H1 (cell line): Measurements from ENCODE around the gene NKAIN2.
A peak's percentile ranks its signal among the peaks of the same experiment; 100 is the strongest.

Experiments
- CEBPB ChIP-seq: IDR thresholded peaks from 2 replicates; pipeline ENCODE4 v1.6.1; 2012; ENCODE audit warnings: low read depth, low read length
- EGR1 ChIP-seq: IDR thresholded peaks from 2 replicates; pipeline ENCODE4 v1.6.1; 2011; ENCODE audit warnings: low read depth, low read length, borderline replicate concordance
- POLR2AphosphoS5 ChIP-seq: IDR thresholded peaks from 2 replicates; pipeline ENCODE4 v1.6.1; 2011; ENCODE audit warnings: low read depth, low read length
- RAD21 ChIP-seq, 2 experiments: IDR thresholded peaks in 1 of 2; conservative IDR thresholded peaks in 1 of 2; 2 replicates each; pipeline ENCODE4 v1.6.1; 2011; ENCODE audit warnings: low read depth in 2 of 2, low read length in 2 of 2, improper control_type of control experiment in 1 of 2, inconsistent platforms in 1 of 2, mild to moderate bottlenecking in 1 of 2, moderate library complexity in 1 of 2
- RFX5 ChIP-seq: IDR thresholded peaks from 2 replicates; pipeline ENCODE4 v1.6.1; 2011; ENCODE audit warnings: low read depth, low read length, improper control_type of control experiment, borderline replicate concordance
- RNF2 ChIP-seq: fragments of 200-900, 300-1000 bp; sonication (generic); IDR thresholded peaks from 2 replicates; pipeline ENCODE4 v1.7.1; 2016; ENCODE audit warnings: borderline replicate concordance, low read depth, mild to moderate bottlenecking, antibody characterized with exemption, low read length; ENCODE audit not compliant: poor library complexity, severe bottlenecking; ENCODE audit errors: missing control alignments
- TAF1 ChIP-seq: IDR thresholded peaks from 2 replicates; pipeline ENCODE4 v1.6.1; 2011; ENCODE audit warnings: mild to moderate bottlenecking, low read depth, low read length
- TBP ChIP-seq: IDR thresholded peaks from 2 replicates; pipeline ENCODE4 v1.6.1; 2011; ENCODE audit warnings: low read depth, low read length, improper control_type of control experiment
- YY1 ChIP-seq: IDR thresholded peaks from 2 replicates; pipeline ENCODE4 v1.6.1; 2011; ENCODE audit warnings: low read depth, mild to moderate bottlenecking, low read length
- ZNF274 ChIP-seq: IDR thresholded peaks from 2 replicates; pipeline ENCODE4 v1.7.0; 2012; ENCODE audit warnings: low read length, borderline replicate concordance; ENCODE audit errors: extremely low read depth
- TF ChIP-seq, protein P1 (sequence below), 3 experiments: IDR thresholded peaks; 1 replicate in 2 of 3; 2 replicates in 1 of 3; pipeline versions ENCODE4 v1.5.1 to v1.6.1; 2011; ENCODE audit warnings: low read length in 3 of 3, mild to moderate bottlenecking in 3 of 3, inconsistent platforms in 2 of 3, low read depth in 1 of 3, moderate library complexity in 1 of 3; ENCODE audit not compliant: insufficient read depth in 1 of 3; ENCODE audit errors: control extremely low read depth in 1 of 3
- TF ChIP-seq, protein P2 (sequence below): IDR thresholded peaks from 2 replicates; pipeline ENCODE4 v1.6.1; 2012; ENCODE audit warnings: low read length, inconsistent platforms

DNA sequence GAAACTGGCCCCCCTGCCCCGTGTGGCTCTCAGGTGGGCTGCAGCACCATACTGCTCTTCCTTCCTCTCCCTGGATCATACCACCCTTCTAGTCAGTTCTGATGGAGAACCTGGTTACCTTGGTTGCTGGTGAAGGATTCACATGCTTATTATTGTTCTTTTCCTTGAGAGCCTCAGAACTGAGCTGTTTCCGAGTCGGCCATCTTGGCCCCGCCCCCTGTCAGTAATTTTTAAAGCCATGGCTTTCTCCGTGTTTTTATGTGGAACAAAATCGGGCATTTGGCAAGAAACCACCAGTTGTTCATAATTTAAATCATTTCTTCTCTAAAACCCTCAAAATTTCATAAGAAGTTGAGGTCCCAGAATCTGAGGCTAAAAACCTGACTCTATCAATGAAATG, 493.8 kb downstream of the NKAIN2 start:
- TF ChIP-seq, protein P1, sequence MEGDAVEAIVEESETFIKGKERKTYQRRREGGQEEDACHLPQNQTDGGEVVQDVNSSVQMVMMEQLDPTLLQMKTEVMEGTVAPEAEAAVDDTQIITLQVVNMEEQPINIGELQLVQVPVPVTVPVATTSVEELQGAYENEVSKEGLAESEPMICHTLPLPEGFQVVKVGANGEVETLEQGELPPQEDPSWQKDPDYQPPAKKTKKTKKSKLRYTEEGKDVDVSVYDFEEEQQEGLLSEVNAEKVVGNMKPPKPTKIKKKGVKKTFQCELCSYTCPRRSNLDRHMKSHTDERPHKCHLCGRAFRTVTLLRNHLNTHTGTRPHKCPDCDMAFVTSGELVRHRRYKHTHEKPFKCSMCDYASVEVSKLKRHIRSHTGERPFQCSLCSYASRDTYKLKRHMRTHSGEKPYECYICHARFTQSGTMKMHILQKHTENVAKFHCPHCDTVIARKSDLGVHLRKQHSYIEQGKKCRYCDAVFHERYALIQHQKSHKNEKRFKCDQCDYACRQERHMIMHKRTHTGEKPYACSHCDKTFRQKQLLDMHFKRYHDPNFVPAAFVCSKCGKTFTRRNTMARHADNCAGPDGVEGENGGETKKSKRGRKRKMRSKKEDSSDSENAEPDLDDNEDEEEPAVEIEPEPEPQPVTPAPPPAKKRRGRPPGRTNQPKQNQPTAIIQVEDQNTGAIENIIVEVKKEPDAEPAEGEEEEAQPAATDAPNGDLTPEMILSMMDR (IDR thresholded peaks at IDR 0.05; ENCODE audit: control extremely low read depth in 1 of 3, insufficient read depth in 1 of 3, low read depth in 1 of 3, low read length in 3 of 3), result no peak
- TF ChIP-seq RAD21 (IDR thresholded peaks at IDR 0.05 in 1 of 2, conservative IDR thresholded peaks at IDR 0.05 in 1 of 2; ENCODE audit: low read depth in 2 of 2, low read length in 2 of 2) (no peak), TAF1 (no peak), RNF2 (no peak), EGR1 (no peak), ZNF274 (no peak), CEBPB (no peak), YY1 (peak; percentile 80), RFX5 (no peak), TBP (no peak), POLR2AphosphoS5 (no peak)
- TF ChIP-seq, protein P2, sequence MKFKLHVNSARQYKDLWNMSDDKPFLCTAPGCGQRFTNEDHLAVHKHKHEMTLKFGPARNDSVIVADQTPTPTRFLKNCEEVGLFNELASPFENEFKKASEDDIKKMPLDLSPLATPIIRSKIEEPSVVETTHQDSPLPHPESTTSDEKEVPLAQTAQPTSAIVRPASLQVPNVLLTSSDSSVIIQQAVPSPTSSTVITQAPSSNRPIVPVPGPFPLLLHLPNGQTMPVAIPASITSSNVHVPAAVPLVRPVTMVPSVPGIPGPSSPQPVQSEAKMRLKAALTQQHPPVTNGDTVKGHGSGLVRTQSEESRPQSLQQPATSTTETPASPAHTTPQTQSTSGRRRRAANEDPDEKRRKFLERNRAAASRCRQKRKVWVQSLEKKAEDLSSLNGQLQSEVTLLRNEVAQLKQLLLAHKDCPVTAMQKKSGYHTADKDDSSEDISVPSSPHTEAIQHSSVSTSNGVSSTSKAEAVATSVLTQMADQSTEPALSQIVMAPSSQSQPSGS, result no peak
